ENCODE data around the gene ARHGEF33.

ARHGEF33 gene

GRCh38 chr2:38889575-38889974 lies at the start of gene ARHGEF33:
ARHGEF33 (plus strand) TSS chr2:38889875; CDS start chr2:38919448, 29,573 bp downstream.
- no peak for DNase-seq

GRCh38 chr2:38850045-38850444 lies 39.6 kb upstream of the ARHGEF33 start:
- no peak for DNase-seq

GRCh38 chr2:38856165-38856564 lies 33.5 kb upstream of the ARHGEF33 start:
- no peak for DNase-seq

- no peak for DNase-seq
Observed at GRCh38 chr2:38862476-38862875, 27.2 kb upstream of the ARHGEF33 start.

GRCh38 chr2:38863061-38863695 lies 26.5 kb upstream of the ARHGEF33 start:
- no peak for DNase-seq

- DNase-seq = no peak
Observed at GRCh38 chr2:38866773-38867443, 22.8 kb upstream of the ARHGEF33 start.

GRCh38 chr2:38871432-38871831 lies 18.2 kb upstream of the ARHGEF33 start:
- DNase-seq = no peak

GRCh38 chr2:38873763-38874162 lies 15.9 kb upstream of the ARHGEF33 start:
- no peak for DNase-seq

GRCh38 chr2:38875227-38875575 lies 14.5 kb upstream of the ARHGEF33 start:
- no peak for DNase-seq

GRCh38 chr2:38875576-38876367 lies 13.9 kb upstream of the ARHGEF33 start, which contains the start of the genes DHX57 and MORN2:
DHX57 (minus strand) TSS chr2:38875934; CDS start chr2:38868405, 7,529 bp downstream.
MORN2 (plus strand) TSS chr2:38875976.
- peak; percentile 86 for DNase-seq

GRCh38 chr2:38876407-38876806 lies 13.3 kb upstream of the ARHGEF33 start:
- DNase-seq = no peak

GRCh38 chr2:38886063-38886462 lies 3.6 kb upstream of the ARHGEF33 start:
- DNase-seq = no peak

- no peak for DNase-seq
Observed at GRCh38 chr2:38887347-38887746, 2.3 kb upstream of the ARHGEF33 start.

GRCh38 chr2:38887902-38888554 lies 1.6 kb upstream of the ARHGEF33 start:
- no peak for DNase-seq

GRCh38 chr2:38889045-38889444 lies 630 bp upstream of the ARHGEF33 start:
- no peak for DNase-seq

- no peak for DNase-seq
Observed at GRCh38 chr2:38892819-38893218, 3.1 kb downstream of the ARHGEF33 start.

GRCh38 chr2:38898256-38898655 lies 8.6 kb downstream of the ARHGEF33 start:
- DNase-seq = no peak

- no peak for DNase-seq
Observed at GRCh38 chr2:38900726-38901125, 11.1 kb downstream of the ARHGEF33 start.

- no peak for DNase-seq
Observed at GRCh38 chr2:38905251-38905650, 15.6 kb downstream of the ARHGEF33 start.

- DNase-seq = no peak
Observed at GRCh38 chr2:38907242-38907641, 17.6 kb downstream of the ARHGEF33 start.

GRCh38 chr2:38907743-38908562 lies 18.3 kb downstream of the ARHGEF33 start:
- no peak for DNase-seq

- DNase-seq = no peak
Observed at GRCh38 chr2:38909872-38910271, 20.2 kb downstream of the ARHGEF33 start.

Measured in 8988T (cell line).